ENCODE measurements around the gene AMFR. TPM values are rescaled to one million over a fixed set of nuclear protein-coding genes. Genes with fewer than 3 reads are reported as not detected.
A peak's percentile ranks its signal among the peaks of the same experiment; 100 is the strongest.

AMFR gene
- total RNA-seq, 1 donor from 2014 or later: 65.4 TPM

DNA sequence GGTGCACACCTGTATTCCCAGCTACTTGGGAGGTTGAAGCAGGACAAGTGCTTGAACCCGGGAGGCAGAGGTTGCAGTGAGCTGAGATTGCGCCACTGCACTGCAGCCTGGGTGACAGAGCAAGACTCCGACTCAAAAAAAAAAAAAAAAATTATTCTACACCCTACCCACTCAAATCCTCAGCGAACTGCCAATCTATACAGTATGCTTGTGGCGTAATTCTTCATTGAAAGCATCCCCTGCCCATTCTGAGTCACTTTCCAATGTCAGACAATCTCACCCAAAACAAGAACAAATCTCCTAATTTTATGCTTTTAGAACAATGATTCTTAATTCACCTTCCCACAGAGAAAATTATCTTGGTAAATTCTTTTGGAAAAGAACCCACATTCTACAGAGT is 12.0 kb downstream of the AMFR start:
- no peak for DNase-seq (ENCODE audit: extremely low spot score, unreplicated experiment)
- H3K36me3 Mint-ChIP-seq: peaks cover 33% of the 10 kb centered on the region
- peaks cover 6% of the 10 kb centered on the region for H3K4me1 Mint-ChIP-seq (ENCODE audit: unreplicated experiment)
- H3K9me3 Mint-ChIP-seq: no peaks in the 10 kb centered on the region
- H3K4me3 Mint-ChIP-seq: no peak overlapping the region
- H3K27ac Mint-ChIP-seq: no peak overlapping the region
- H3K27me3 Mint-ChIP-seq: no peaks in the 10 kb centered on the region
- TF ChIP-seq, protein P1, sequence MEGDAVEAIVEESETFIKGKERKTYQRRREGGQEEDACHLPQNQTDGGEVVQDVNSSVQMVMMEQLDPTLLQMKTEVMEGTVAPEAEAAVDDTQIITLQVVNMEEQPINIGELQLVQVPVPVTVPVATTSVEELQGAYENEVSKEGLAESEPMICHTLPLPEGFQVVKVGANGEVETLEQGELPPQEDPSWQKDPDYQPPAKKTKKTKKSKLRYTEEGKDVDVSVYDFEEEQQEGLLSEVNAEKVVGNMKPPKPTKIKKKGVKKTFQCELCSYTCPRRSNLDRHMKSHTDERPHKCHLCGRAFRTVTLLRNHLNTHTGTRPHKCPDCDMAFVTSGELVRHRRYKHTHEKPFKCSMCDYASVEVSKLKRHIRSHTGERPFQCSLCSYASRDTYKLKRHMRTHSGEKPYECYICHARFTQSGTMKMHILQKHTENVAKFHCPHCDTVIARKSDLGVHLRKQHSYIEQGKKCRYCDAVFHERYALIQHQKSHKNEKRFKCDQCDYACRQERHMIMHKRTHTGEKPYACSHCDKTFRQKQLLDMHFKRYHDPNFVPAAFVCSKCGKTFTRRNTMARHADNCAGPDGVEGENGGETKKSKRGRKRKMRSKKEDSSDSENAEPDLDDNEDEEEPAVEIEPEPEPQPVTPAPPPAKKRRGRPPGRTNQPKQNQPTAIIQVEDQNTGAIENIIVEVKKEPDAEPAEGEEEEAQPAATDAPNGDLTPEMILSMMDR (conservative IDR thresholded peaks at IDR 0.05): no peak

DNA sequence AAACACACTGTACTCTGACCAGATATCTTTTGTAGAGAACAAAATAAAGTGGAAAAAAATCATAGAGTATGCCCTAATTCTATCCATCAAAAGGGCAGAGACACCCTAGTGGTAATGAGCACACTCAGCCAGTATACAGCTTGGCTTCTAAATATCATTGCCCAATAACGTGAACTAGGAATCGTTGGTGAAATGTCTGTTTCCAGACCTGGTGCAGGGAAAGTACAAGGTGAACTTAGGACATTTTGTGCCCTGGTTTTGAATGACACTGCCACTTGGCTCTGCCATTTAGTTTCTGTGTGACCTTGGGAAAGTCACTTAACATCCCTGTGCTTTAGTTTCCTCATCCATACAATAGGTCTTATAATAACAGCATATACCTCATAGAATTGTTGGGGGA is 13.7 kb downstream of the AMFR start:
- TF ChIP-seq, protein P1 (conservative IDR thresholded peaks at IDR 0.05): no peak
- H3K27ac Mint-ChIP-seq: no peak overlapping the region

DNA sequence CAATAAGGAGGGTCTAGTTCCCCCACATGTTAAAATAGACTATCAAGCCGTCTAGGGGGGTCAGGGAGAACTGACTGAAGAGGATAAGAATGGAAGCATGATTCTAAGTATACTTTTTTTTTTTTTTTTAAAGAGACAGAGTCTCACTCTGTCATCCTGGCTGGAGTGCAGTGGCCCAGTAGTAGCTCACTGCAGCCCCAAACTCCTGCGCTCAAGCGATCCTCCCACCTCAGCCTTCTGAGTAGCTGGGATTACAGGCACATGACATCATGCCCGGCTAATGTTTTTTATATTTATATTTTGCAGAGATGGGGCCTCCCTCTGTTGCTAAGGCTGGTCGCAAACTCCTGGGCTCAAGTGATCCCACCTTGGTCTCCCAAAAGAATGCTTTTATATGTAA is 14.2 kb downstream of the AMFR start:
- Mint-ChIP-seq H3K4me1 (ENCODE audit: unreplicated experiment) (peaks cover 6% of the 10 kb centered on the region), H3K27me3 (no peaks in the 10 kb centered on the region), H3K36me3 (peaks cover 36% of the 10 kb centered on the region), H3K27ac (no peak overlapping the region), H3K4me3 (no peak overlapping the region), H3K9me3 (no peaks in the 10 kb centered on the region)
- no peak for DNase-seq (ENCODE audit: extremely low spot score, unreplicated experiment)
- TF ChIP-seq, protein P1 (conservative IDR thresholded peaks at IDR 0.05): no peak

More for the DNA sequence above, 13.7 kb downstream of the AMFR start:
- Mint-ChIP-seq H3K4me1 (ENCODE audit: unreplicated experiment) (peaks cover 6% of the 10 kb centered on the region), H3K4me3 (no peak overlapping the region), H3K27me3 (no peaks in the 10 kb centered on the region), H3K36me3 (peaks cover 36% of the 10 kb centered on the region), H3K9me3 (no peaks in the 10 kb centered on the region)
- no peak for DNase-seq (ENCODE audit: extremely low spot score, unreplicated experiment)

DNA sequence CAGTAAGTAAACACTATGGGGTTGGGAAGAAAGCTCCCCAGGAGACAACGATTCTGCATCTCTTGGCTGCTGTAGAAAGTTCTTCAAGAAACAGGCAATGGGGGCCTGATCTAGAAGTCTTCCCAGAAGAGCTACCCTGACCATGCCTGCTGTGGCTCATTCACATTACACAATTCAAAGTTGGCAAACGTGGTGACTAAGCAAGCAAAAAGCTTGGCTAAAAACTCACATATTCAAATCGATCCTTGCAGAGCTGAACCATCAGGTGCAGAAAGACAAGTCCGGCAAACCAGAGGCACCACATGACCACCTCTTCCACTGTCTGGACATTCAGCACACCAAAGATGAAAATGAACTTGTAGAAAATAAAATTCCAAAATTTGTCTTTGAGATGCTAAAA is 16.1 kb downstream of the AMFR start:
- H3K4me3 Mint-ChIP-seq: no peak overlapping the region
- H3K9me3 Mint-ChIP-seq: no peaks in the 10 kb centered on the region
- TF ChIP-seq, protein P1 (conservative IDR thresholded peaks at IDR 0.05): no peak
- peaks cover 39% of the 10 kb centered on the region for H3K36me3 Mint-ChIP-seq
- peak overlapping the region; percentile 61 for H3K27ac Mint-ChIP-seq
- DNase-seq (ENCODE audit: extremely low spot score, unreplicated experiment): no peak
- H3K4me1 Mint-ChIP-seq (ENCODE audit: unreplicated experiment): no peaks in the 10 kb centered on the region
- no peaks in the 10 kb centered on the region for H3K27me3 Mint-ChIP-seq

DNA sequence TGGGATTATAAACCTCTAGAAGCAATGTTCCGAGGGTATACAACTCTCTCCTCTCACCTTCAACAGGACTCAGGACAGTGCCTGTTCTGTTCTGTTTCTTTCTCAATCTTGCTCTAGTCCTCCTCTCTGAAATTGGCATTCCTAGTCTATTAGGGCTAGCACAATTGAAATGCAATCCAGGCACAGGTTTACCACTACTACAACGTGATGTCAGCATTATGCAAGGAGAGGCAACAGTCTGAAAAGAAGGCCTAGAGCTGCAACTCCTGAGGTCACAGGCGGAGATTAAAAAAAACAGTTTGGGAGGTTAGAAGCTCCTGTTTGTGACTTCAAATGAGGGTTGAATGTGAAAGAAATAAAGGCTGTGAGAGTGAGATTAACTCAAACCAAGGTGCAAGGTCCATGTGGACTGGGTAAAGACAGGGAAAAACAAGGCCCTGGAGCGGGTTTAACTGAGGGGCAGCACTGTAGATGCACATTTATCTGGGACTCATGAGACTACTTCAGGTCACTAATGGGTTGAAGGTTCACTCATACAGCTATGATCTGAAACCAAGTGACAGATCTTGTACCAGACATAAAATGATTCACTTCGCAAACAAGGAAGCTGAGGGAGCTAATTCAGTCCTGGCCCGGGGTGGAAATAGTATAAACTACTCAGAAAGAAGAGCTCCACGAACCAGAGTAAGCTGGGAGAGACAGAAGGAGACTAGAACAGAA is 16.8 kb downstream of the AMFR start:
- H3K9me3 Mint-ChIP-seq: no peaks in the 10 kb centered on the region
- no peak overlapping the region for H3K4me3 Mint-ChIP-seq
- H3K4me1 Mint-ChIP-seq (ENCODE audit: unreplicated experiment): no peaks in the 10 kb centered on the region
- DNase-seq (ENCODE audit: extremely low spot score, unreplicated experiment): no peak
- TF ChIP-seq, protein P1 (conservative IDR thresholded peaks at IDR 0.05): no peak
- H3K36me3 Mint-ChIP-seq: peaks cover 35% of the 10 kb centered on the region
- H3K27me3 Mint-ChIP-seq: no peaks in the 10 kb centered on the region
- peak overlapping the region; percentile 61 for H3K27ac Mint-ChIP-seq
